GM13976 (cell line): Measurements from ENCODE around the gene TPD52L1.

Source experiments
- DNase-seq: peaks from one replicate; pipeline ENCODE4 v3.0.0; 2012; ENCODE audit warnings: low spot score
- CTCF ChIP-seq: IDR thresholded peaks from 2 replicates; pipeline ENCODE4 v1.5.1; 2012; ENCODE audit warnings: borderline replicate concordance, mild to moderate bottlenecking; ENCODE audit not compliant: insufficient read depth; ENCODE audit errors: extremely low read depth, missing control alignments, control extremely low read depth
- in situ Hi-C: fragments of 300-500 bp; cut with MboI; formaldehyde crosslinking; loops from one replicate; pipeline ENCODE4 v1.12.0; 2022; ENCODE audit warnings: low sequenced_read_pairs, mixed read lengths, inconsistent platforms; ENCODE audit not compliant: unreplicated experiment

Gene TPD52L1

GRCh38 chr6:125285936-125286335 is 132.4 kb downstream of the TPD52L1 start:
- no peak for TF ChIP-seq CTCF
- no peak for DNase-seq
- in situ Hi-C loops, result no loop called here

GRCh38 chr6:125287718-125288117 is 134.1 kb downstream of the TPD52L1 start:
- no peak for DNase-seq
- TF ChIP-seq CTCF, result no peak
- in situ Hi-C loops, result no loop called here

GRCh38 chr6:125293587-125293986 is 140.0 kb downstream of the TPD52L1 start:
- in situ Hi-C loops, result no loop called here
- DNase-seq, result no peak
- TF ChIP-seq CTCF, result no peak

GRCh38 chr6:125294036-125294435 is 140.5 kb downstream of the TPD52L1 start:
- DNase-seq, result no peak
- no peak for TF ChIP-seq CTCF
- in situ Hi-C loops, result no loop called here

GRCh38 chr6:125294925-125295324 is 141.4 kb downstream of the TPD52L1 start:
- in situ Hi-C loops, result no loop called here
- no peak for DNase-seq
- TF ChIP-seq CTCF, result no peak

- DNase-seq, result no peak
Measured at GRCh38 chr6:125296471-125296870, 142.9 kb downstream of the TPD52L1 start.

More at GRCh38 chr6:125296471-125296870, 142.9 kb downstream of the TPD52L1 start:
- no peak for TF ChIP-seq CTCF
- in situ Hi-C loops, result no loop called here
